Gastrocnemius medialis (tissue), 4 donors: ENCODE measurements around the gene PPP1R7.

Source experiments
- POLR2A ChIP-seq, 2 donors: fragments of 450-650 bp; IDR thresholded peaks; one replicate each; pipeline ENCODE4 v1.6.1; 2017; ENCODE audit warnings: antibody characterized with exemption in 2 of 2, mild to moderate bottlenecking in 2 of 2, moderate library complexity in 2 of 2
- TF ChIP-seq, protein P1 (sequence below), 5 experiments: fragments of 450-650 bp in 3 of 5; fragments of 200-600 bp in 2 of 5; sonication (generic) in 2 of 5; IDR thresholded peaks in 4 of 5; conservative IDR thresholded peaks in 1 of 5; 1 replicate in 4 of 5; 2 replicates in 1 of 5; pipeline ENCODE4 v1.5.1; 2016 to 2019; ENCODE audit warnings: antibody characterized with exemption in 5 of 5, mild to moderate bottlenecking in 3 of 5, moderate library complexity in 3 of 5

GRCh38 chr2:241227594-241227993, 77.3 kb downstream of the PPP1R7 start:
- TF ChIP-seq, protein P1, sequence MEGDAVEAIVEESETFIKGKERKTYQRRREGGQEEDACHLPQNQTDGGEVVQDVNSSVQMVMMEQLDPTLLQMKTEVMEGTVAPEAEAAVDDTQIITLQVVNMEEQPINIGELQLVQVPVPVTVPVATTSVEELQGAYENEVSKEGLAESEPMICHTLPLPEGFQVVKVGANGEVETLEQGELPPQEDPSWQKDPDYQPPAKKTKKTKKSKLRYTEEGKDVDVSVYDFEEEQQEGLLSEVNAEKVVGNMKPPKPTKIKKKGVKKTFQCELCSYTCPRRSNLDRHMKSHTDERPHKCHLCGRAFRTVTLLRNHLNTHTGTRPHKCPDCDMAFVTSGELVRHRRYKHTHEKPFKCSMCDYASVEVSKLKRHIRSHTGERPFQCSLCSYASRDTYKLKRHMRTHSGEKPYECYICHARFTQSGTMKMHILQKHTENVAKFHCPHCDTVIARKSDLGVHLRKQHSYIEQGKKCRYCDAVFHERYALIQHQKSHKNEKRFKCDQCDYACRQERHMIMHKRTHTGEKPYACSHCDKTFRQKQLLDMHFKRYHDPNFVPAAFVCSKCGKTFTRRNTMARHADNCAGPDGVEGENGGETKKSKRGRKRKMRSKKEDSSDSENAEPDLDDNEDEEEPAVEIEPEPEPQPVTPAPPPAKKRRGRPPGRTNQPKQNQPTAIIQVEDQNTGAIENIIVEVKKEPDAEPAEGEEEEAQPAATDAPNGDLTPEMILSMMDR (IDR thresholded peaks at IDR 0.05 in 4 of 5, conservative IDR thresholded peaks at IDR 0.05 in 1 of 5): no peak
- no peak for TF ChIP-seq POLR2A (IDR thresholded peaks at IDR 0.05)
